HepG2 (cell line): ENCODE measurements around the gene FGF4. TPM values are rescaled to one million over a fixed set of nuclear protein-coding genes. Genes with fewer than 3 reads are reported as not detected.

Experiments used
- ATAC-seq: fragments of 200-7000 bp; cut with Tn5 transposase; 3 replicates; pipeline ENCODE4 v1.9.1; 2020; ENCODE audit warnings: mild to moderate bottlenecking, moderate library complexity
- BruUV-seq: library from RNA; stranded (reverse); fragments of 400-500 nt; replicated peaks from 2 replicates; lab custom pipeline; 2021; lab: Mats Ljungman, UMichigan
- CTCF ChIA-PET: fragments of 300-600 bp; formaldehyde crosslinking; extraction: SDS; loops from one replicate; lab custom pipeline; 2021; ENCODE audit warnings: low total read pairs, inconsistent platforms, low intra/inter-chr PET ratio; lab: Yijun Ruan, JAX
- POLR2A ChIA-PET: fragments of 350-600 bp; sonication (Branson Sonifier 250); formaldehyde crosslinking; loops from one replicate; lab custom pipeline; 2020; ENCODE audit warnings: antibody characterized with exemption, inconsistent platforms; lab: Yijun Ruan, JAX
- DNase-seq: peaks from one replicate; pipeline ENCODE4 v3.0.0-alpha.2; 2015; ENCODE audit warnings: low spot score
- FAIRE-seq: peaks from 3 replicates; lab custom pipeline; 2011; peaks lifted over from hg19 to GRCh38; lab: Jason Lieb, UNC
- H2AFZ ChIP-seq: one replicate; pipeline ENCODE4 v1.6.1; 2011; ENCODE audit warnings: low read length, inconsistent platforms
- H3K27ac ChIP-seq: fragments of 300-600 bp; 3 replicates; pipeline ENCODE4 v1.8.0; 2011; ENCODE audit warnings: mixed run types, mild to moderate bottlenecking, mixed read lengths, low read length, inconsistent platforms; ENCODE audit not compliant: insufficient read depth; ENCODE audit errors: extremely low read length
- H3K27me3 ChIP-seq, 2 experiments: fragments of 200-600 bp in 1 of 2; 2 replicates in 1 of 2; 3 replicates in 1 of 2; pipeline versions ENCODE4 v1.6.0 to v1.8.0; 2011; ENCODE audit warnings: low read length in 2 of 2, mild to moderate bottlenecking in 2 of 2, moderate library complexity in 2 of 2, inconsistent platforms in 1 of 2; ENCODE audit not compliant: insufficient read depth in 2 of 2, control insufficient read depth in 1 of 2
- H3K36me3 ChIP-seq, 2 experiments: fragments of 200-600 bp in 1 of 2; replicated peaks in 1 of 2; 2 replicates in 1 of 2; 3 replicates in 1 of 2; pipeline versions ENCODE4 v1.5.1 to v1.8.0; 2011; ENCODE audit warnings: low read length in 2 of 2, inconsistent platforms in 1 of 2; ENCODE audit not compliant: insufficient read depth in 2 of 2, control insufficient read depth in 1 of 2
- H3K4me1 ChIP-seq: 2 replicates; pipeline ENCODE4 v1.5.1; 2012; ENCODE audit warnings: low read length, inconsistent platforms; ENCODE audit not compliant: insufficient read depth
- H3K4me2 ChIP-seq: 2 replicates; pipeline ENCODE4 v1.6.0; 2011; ENCODE audit warnings: low read depth, low read length, inconsistent platforms
- H3K4me3 ChIP-seq, 3 experiments: fragments of 200-600 bp in 1 of 3; sonication (generic), shearing (Covaris generic) in 1 of 3; replicated peaks in 1 of 3; 2 replicates each; pipeline ENCODE4 v1.5.1; 2011 to 2016; ENCODE audit warnings: low read length in 3 of 3, inconsistent platforms in 2 of 3, low read depth in 2 of 3, mild to moderate bottlenecking in 2 of 3, control low read depth in 1 of 3, mixed read lengths in 1 of 3; ENCODE audit not compliant: insufficient read depth in 1 of 3
- H3K79me2 ChIP-seq: one replicate; pipeline ENCODE4 v1.6.1; 2011; ENCODE audit warnings: low read length, inconsistent platforms; ENCODE audit not compliant: insufficient read depth
- H3K9ac ChIP-seq: 2 replicates; pipeline ENCODE4 v1.6.0; 2011; ENCODE audit warnings: mild to moderate bottlenecking, low read depth, low read length, inconsistent platforms; ENCODE audit not compliant: insufficient read depth
- H3K9me3 ChIP-seq: 2 replicates; pipeline ENCODE4 v1.5.1; 2012; ENCODE audit warnings: mild to moderate bottlenecking, low read length
- H4K20me1 ChIP-seq: 2 replicates; pipeline ENCODE4 v1.6.0; 2011; ENCODE audit warnings: inconsistent platforms, mild to moderate bottlenecking, low read length, moderate library complexity; ENCODE audit not compliant: insufficient read depth
- DR1 ChIP-seq: sonication (generic); formaldehyde crosslinking; IDR thresholded peaks from 2 replicates; pipeline ENCODE4 v1.8.0; 2021; ENCODE audit warnings: mild to moderate bottlenecking, missing genetic modification reagents, inconsistent platforms
- HMGXB3 ChIP-seq: sonication (generic); formaldehyde crosslinking; IDR thresholded peaks from 2 replicates; pipeline ENCODE4 v1.4.0; 2020; ENCODE audit warnings: missing genetic modification reagents, borderline replicate concordance
- KAT2B ChIP-seq: fragments of 150-350 bp; IDR thresholded peaks from 2 replicates; pipeline ENCODE4 v1.6.1; 2014; ENCODE audit warnings: low read depth, low read length, borderline replicate concordance
- NFATC3 ChIP-seq: sonication (generic); formaldehyde crosslinking; IDR thresholded peaks from 2 replicates; pipeline ENCODE4 v1.5.1; 2020; ENCODE audit warnings: mild to moderate bottlenecking, missing genetic modification reagents
- RXRA ChIP-seq: sonication (generic); formaldehyde crosslinking; IDR thresholded peaks from 2 replicates; pipeline ENCODE4 v1.5.1; 2020; ENCODE audit warnings: missing genetic modification reagents
- TAF1 ChIP-seq: sonication (generic); formaldehyde crosslinking; IDR thresholded peaks from 2 replicates; pipeline ENCODE4 v1.4.0; 2020; ENCODE audit warnings: missing genetic modification reagents
- TBL1XR1 ChIP-seq: fragments of 150-350 bp; IDR thresholded peaks from 2 replicates; pipeline ENCODE4 v1.6.1; 2014; ENCODE audit warnings: borderline replicate concordance, low read length; ENCODE audit not compliant: partially characterized antibody
- TCF12 ChIP-seq, 2 experiments: fragments of 450-650 bp in 1 of 2; sonication (generic) in 1 of 2; formaldehyde crosslinking in 1 of 2; IDR thresholded peaks; 2 replicates each; pipeline versions ENCODE4 v1.6.1 to v1.8.0; 2017 to 2022; ENCODE audit warnings: antibody characterized with exemption in 1 of 2, mild to moderate bottlenecking in 1 of 2, missing genetic modification reagents in 1 of 2, moderate library complexity in 1 of 2
- ZNF101 ChIP-seq: sonication (generic); formaldehyde crosslinking; IDR thresholded peaks from 2 replicates; pipeline ENCODE4 v1.4.0; 2020; ENCODE audit warnings: mild to moderate bottlenecking, low read depth, missing genetic modification reagents, borderline replicate concordance
- ZNF513 ChIP-seq: sonication (generic); formaldehyde crosslinking; conservative IDR thresholded peaks from 2 replicates; pipeline ENCODE4 v1.5.0; 2020; ENCODE audit warnings: missing genetic modification reagents
- ZNF670 ChIP-seq: sonication (generic); formaldehyde crosslinking; IDR thresholded peaks from 2 replicates; pipeline ENCODE4 v1.8.0; 2022; ENCODE audit warnings: mild to moderate bottlenecking, missing genetic modification reagents, borderline replicate concordance
- WGBS: methylation state at CpG from one replicate; pipeline ENCODE4 v1.1.6; 2017; ENCODE audit warnings: low lambda C conversion rate; 5-methylcytosine and 5-hydroxymethylcytosine counted together
- in situ Hi-C: cut with HindIII; loops from 2 replicates; pipeline ENCODE4 v1.10.0; 2017; ENCODE audit warnings: low pct_unique_long_range_greater_than_20kb; ENCODE audit not compliant: extremely low pct_ligation_motif_present
- intact Hi-C: fragments of 100-400 bp; cut with micrococcal nuclease; formaldehyde crosslinking; loops from one replicate; pipeline ENCODE4 v1.10.0; 2022; ENCODE audit not compliant: unreplicated experiment
- polyA plus RNA-seq, 8 experiments: library from polyadenylated mRNA; depleted of rRNA in 3 of 8; stranded (reverse) in 7 of 8; unstranded in 1 of 8; fragments of >200 nt; fragmentation: Illumina TruSeq in 4 of 8; extraction: Trizol in 4 of 8; gene quantifications; 2 replicates each; pipeline versions ENCODE4 v1.2.1 to v1.2.3, GENCODE V29; 2011 to 2016; ENCODE audit warnings: low read depth in 4 of 8, missing spikeins in 1 of 8, mixed read lengths in 1 of 8; ENCODE audit not compliant: insufficient read depth in 1 of 8
- total RNA-seq, 5 experiments: library from RNA; depleted of rRNA; stranded (reverse); fragments of >200 nt; fragmentation: Illumina TruSeq; extraction: Trizol; gene quantifications; 2 replicates each; pipeline ENCODE4 v1.2.3, GENCODE V29; 2016; ENCODE audit warnings: low read depth in 1 of 5

The FGF4 gene
- total and polyA plus RNA-seq, 2 of the 13 experiments (the other 11 are each of a cell fraction or from before 2014, with no cell fraction given): not detected

- no peak for TF ChIP-seq TAF1 (CRISPR knock-in tag)
- no peak for TF ChIP-seq TCF12 (IDR thresholded peaks at IDR 0.05)
- no peak for TF ChIP-seq TCF12 (CRISPR knock-in tag; IDR thresholded peaks at IDR 0.05)
- TF ChIP-seq ZNF513 (CRISPR knock-in tag): no peak
- no peak for TF ChIP-seq KAT2B
- TF ChIP-seq DR1: no peak
- TF ChIP-seq ZNF670 (CRISPR knock-in tag): no peak
- TF ChIP-seq, all 625 proteins: peak for 0
Observed at GRCh38 chr11:69818603-69819441, 43.7 kb upstream of the FGF4 start, which contains the start of gene FGF3 (continued).

- no peak overlapping the region for H2AFZ ChIP-seq
- no peak overlapping the region for H3K9ac ChIP-seq
- no TSS peak for BruUV-seq
- H3K4me2 ChIP-seq: no peak overlapping the region
- peaks cover 15 to 57% of the 10 kb centered on the region in 2 experiments; a peak in 4 of 5 replicates for H3K27me3 ChIP-seq
- no peak for TF ChIP-seq RXRA (CRISPR knock-in tag)
- no peak for TF ChIP-seq TBL1XR1
- TF ChIP-seq ZNF101: no peak
- no peak for TF ChIP-seq HMGXB3 (CRISPR knock-in tag)
- no peak for TF ChIP-seq NFATC3
- no peaks in the 10 kb centered on the region for H4K20me1 ChIP-seq
- intact Hi-C loops: no loop called here
- DNase-seq (no peak), ATAC-seq (no peak), FAIRE-seq (no peak)
- ChIA-PET POLR2A (no interaction called here), CTCF (no interaction called here)
- H3K4me3 ChIP-seq: no peak overlapping the region
- no peak overlapping the region for H3K27ac ChIP-seq
- no peaks in the 10 kb centered on the region for H3K79me2 ChIP-seq
- no peaks in the 10 kb centered on the region for H3K4me1 ChIP-seq
- in situ Hi-C loops: no loop called here
- WGBS: 5% methylated on average over 13 of the region's 31 CpGs
- H3K36me3 ChIP-seq: no peaks in the 10 kb centered on the region
- H3K9me3 ChIP-seq: no peaks in the 10 kb centered on the region
Observed at GRCh38 chr11:69818231-69818602, 43.1 kb upstream of the FGF4 start.
